EH (cell line): ENCODE results near the gene NCCRP1.
"Not testable (repeated sequence)": the region's sequence is repeated elsewhere in the genome, so short reads cannot be mapped to it uniquely, and the experiment has no call there.

Experiments
- DNase-seq: peaks from one replicate; pipeline ENCODE4 v3.0.0-alpha.2; 2015; ENCODE audit warnings: low read depth

Gene NCCRP1

DNA sequence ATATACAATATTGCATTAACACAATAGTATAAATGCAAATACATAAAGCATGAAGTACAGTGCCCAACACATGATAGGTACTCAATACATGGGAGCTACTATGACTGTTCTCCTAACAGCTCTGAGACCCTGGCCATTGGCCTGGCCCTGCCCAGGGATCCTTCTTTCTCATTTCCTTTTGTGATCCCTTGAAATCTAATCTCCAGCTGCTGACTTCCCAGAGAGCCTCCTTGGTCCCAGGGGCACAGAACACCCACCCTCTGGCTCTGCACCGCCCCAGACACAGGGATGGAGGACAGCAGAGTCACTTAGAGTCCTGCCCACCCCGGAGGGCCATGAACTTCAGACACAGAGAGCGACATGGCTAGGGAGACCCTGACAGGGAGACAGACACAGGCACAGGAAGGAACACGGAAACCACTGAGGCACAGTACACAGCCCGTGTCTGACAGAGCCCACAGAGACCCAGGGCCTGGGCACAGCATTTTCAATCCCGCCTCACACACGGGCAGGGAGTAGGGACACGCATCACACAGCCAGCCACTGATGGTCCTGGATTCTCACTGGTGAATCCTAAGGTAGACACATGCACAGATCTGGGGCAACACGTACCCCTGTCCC is 11.5 kb downstream of the NCCRP1 start:
- no peak for DNase-seq

DNA sequence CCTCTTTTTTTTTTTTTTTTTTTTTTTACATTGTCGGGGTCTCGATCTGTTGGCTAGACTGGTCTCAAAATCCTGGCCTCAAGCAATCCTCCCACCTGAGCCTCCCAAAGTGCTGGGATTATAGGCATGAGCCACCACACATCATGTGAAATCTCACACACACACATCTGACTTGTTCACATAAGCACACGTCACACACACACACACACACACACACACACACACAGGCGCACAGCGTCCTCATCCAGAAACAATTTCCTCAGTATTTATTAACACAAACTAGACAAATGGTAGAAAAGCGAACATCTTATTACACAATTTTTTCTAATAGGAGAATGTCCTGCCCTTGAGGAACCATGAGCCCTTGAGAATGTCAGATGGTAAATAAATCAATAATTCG is 12.4 kb downstream of the NCCRP1 start:
- DNase-seq, result no peak

DNA sequence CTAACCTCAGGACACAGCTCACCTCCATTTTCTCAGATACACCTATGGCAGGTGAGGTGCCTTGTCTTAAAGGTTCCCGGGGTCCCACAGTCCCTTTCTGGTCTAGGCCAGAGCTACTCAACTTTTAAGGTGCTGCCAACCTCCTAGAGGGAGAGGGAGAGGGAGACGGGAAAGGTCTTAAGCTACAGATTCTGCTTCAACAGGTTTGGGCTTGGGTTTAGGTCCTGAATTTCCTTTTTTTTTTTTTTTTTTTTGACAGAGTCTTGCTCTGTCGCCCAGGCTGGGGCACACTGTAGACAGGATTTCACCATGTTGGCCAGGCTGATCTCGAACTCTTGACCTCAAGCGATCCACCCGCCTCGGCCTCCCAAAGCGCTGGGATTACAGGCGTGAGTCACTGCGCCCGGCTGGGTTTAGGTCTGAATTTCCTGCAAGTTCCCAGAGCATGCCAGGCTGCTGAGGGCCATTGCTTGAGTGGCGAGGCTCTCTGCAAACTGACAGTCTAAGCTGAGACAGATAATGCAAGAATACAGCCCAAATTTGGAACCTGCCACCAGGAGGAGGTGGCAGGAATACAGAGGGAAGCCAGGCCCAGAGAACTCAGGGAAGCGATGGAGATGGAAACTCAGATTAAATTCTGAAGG is 15.1 kb downstream of the NCCRP1 start:
- peak; percentile 16 for DNase-seq

DNA sequence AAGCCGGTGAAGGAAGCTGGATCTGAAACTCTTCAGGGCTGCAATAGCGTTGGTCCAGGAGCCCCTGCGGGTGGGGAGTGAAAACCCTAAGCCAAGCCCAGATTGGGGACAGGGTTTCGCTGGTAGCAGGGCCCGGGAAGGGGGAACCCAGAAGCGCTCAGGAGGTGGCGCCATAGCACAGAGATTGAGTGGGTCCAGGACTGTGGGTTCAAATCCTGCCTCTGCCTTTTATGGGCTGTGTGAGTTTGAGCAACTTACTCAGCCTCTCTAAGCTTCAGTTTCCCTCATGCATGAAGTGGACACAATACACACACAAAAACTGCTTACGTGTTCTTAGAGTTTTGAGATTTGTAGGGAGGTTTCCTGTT is 15.6 kb downstream of the NCCRP1 start:
- no peak for DNase-seq

DNA sequence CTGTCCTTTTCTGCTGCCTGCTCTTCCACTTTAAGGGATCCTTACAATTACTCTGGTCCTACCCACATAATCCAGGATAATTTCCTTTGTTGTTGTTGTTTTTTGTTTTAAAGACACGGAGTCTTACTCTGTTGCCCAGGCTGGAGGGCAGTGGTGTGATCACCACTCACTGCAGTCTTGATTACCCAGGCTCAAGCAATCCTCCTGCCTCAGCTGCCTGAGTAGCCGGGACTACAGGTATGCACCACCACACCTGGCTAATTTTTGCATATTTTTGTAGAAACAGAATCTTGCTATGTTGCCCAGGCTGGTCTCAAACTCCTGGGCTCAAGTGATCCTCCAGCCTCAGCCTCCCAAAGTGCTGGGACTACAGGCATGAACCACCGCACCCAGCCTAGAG is 18.6 kb downstream of the NCCRP1 start:
- DNase-seq, result not testable (repeated sequence)

DNA sequence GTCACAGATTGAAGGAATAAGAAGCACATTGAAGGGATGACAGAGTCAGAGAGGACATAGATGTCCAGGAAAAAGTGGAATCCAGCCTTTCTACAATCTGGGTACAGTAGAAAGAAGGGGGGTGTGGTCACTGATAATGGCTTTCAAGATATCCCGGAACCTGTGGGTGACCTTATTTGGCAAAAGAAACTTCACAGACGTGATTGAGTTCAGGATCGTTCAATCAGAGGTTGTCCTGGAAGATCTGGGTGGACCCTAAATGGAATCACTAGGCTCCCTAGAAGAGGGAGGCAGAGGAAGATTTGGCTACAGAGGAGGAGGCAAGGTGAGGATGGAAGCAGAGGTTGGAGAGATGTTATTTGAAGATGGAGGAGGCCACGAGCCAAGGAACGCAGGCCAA is 20.3 kb downstream of the NCCRP1 start:
- DNase-seq, result no peak

DNA sequence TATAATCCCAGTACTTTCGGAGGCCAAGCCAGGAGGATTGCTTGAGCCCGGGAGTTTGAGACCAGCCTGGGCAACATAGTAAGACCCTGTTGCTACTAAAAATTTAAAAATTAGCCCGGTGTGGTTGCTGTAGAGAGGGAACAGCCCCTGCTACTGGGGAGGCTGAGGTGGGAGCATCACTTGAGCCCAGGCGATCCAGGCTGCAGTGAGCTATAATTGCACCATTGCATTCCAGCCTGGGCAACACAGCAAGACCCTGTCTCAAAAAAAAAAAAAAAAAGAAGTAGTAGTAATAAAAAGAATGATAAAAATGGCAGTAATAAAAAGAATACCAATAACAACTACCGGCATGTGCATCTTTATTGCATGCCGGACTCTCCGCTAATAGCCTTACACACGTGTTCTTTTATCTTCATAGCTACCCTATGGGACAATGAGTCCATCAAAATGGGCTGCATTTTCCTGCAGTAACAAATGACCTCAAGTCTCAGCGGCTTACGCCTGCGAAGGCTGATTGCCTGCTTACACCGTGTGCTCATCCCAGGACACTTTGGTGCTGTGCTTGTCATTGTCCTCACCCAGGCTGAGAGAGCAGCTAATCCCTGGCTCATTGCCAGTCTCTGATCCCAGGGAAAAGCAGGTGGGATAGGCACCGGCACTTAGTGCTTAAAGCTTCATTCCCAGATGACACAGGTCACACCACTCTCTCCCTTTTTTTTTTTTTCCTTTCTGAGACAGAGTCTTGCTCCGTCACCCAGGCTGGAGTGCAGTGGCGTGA is 21.7 kb downstream of the NCCRP1 start:
- DNase-seq, result no peak

DNA sequence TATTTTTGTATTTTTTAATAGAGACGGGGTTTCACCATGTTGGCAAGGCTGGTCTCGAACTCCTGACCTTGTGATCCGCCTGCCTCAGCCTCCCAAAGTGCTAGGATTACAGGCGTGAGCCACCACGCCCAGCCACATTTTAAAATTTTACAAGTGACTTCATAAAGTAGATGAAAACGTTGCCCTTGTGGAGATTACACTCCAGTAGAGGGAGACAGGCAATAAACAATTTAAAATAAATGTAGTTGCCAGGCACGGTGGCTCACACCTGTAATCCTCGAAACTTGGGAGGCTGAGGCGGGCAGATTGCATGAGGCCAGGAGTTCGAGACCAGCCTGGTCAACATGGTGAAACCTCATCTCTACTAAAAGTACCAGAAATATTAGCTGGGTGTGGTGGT is 22.3 kb downstream of the NCCRP1 start:
- DNase-seq, result not testable (repeated sequence)

DNA sequence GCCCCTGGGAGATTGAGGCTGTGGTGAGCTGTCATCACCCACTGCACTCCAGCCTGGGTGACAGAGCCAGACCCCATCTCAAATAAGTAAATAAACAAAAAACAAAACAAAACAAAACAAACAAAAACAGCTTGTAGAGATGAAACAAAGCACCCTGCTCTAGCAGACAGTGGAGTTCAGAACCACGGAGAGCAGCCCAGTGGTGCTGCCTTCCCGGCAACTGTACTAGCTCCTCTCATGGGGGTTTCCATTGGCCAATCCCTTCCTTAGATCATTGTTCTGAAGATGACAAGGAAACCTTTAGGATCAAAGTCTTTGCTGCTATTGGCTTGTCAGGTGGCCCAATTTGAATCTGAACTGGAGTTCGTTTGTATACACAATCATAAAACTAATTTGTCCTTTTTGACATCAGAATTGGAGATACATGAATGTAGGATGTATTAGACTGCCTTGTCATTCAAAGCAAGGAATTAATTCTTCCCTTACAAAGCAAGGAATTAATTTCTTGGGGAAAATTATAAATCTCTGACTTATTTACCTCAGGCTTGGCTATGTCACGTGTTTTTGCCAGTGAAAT is 27.0 kb downstream of the NCCRP1 start:
- DNase-seq, result peak; percentile 41

DNA sequence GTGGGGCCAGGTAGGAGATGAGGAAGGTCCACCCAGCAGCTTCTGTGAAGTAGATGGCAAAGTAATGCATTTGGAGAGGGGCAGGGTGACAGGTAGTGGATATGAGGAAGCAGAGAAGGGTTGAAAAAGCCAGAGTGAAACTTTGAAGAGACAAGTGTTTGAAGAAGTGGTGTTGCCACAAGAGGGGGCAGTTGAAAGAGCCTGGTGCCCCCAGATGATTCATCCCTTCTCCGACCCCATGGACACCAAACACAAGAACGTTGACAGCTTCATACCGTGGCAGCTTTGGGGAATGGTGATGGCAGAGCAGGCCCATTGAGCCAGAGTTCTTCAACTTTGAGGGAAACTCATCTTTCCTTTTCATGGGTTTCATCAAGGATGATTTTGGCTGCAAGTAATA is 28.1 kb downstream of the NCCRP1 start:
- DNase-seq, result no peak

DNA sequence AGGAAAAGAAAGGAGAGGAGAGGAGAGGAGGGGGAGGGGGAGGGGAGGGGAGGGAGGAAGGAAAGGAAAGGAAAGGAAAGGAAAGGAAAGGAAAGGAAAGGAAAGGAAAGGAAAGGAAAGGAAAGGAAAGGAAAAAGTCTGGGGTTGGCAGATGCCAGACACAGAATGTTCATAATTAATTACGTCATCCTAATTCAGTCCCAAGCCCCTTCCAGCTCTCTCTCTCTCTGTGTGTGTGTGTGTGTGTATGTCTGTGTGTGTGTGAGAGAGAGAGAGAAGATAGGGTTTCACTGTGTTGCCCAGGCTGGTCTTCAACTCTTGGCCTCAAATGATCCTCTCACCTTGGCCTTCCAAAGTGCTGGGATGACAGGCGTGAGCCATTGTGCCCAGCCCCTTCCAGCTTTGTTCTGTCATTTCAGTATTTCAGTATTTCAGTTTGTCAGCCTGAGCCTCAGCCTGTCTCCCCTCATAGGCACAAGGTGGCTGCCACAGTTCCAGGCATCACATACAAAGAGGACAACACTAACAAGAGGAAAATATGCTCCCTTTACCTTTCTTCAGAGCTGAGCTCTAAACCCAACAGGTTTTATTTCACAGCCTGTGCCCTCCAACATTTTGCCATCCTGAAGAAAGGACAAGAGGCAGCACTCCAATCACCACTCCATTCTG is 33.5 kb downstream of the NCCRP1 start:
- no peak for DNase-seq

DNA sequence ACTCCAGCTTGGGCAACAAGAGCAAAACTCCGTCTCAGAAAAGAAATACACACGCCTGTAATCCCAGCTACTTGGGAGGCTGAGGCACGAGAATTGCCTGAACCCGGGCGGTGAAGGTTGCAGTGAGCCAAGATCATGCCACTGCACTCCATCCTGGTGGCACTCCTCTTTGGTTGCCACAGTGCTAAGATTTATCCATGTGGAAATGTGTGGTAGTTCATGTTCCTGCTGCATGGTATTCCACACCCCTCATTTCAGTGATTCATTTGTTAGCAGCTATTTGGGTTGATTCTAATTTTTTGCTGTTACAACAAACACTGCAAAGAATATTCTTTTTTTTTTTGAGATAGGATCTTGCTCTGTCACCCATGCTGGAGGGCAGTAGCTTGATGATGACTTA is 35.9 kb downstream of the NCCRP1 start:
- no peak for DNase-seq

DNA sequence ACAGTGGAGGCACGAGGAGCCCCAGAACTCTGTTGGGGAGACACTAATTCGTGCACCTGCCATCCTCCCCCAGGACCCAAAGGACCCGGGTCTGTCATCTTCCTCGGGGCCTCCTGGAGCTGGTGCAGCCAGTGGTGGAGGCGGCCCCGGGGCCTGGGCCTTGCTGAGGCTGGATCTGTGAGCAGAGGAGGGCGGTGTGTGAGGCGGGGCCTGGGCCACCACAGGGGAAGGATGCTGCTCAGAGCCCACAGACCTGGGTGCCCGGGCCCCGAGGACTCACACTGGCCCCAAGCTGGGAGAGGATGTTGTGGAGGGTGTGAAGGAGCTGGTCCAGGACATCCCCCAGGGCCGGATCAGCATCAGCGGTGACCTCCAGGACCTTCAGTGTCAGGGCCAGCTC is 39.8 kb downstream of the NCCRP1 start:
- no peak for DNase-seq

DNA sequence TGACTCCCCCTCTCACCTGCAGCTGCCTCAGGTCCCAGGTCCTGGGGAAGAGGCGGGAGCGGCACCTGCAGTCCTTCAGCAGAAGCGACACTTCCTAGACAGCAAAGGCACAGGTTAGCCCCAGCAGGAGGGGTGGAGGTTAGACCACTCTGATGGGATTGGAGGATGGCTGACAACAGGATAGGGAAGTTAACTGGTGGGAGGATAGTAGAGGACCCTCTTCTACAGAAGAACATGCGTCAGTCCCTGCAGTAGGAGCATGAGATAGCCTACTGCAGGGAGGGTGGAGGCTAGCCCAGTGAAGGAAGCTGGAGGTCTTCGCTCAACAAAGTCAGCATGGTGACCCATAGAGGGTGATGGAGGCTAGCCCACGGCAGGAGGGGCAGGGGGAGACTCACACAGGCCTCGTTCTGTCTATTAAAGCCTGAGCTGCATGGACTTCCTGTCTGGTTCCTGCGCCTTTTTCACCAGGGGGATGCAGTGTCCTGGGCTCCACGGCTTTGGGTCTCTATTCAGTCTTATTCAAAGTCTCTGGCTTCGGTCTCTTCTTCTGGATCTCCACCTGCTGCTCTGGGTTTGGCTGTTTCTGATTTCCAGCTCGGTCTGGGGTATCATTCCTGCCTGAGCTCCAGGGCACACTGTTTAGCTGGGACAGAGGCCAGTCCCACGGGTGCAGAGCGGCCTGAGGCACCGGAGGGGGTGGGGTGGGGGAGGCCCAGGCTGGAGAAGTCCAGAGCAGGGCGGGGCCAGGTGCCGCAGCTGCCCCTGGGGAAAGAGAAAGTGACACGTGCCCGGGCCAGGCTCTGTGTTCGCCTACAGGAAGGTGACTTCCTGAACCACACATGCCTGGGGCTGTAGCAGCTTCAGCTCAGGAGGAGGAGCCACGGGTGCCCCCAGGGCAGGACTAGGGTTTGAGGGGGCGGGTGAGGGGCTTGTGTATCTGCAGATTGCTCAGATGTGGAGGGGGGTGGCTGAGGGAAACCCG is 40.7 kb downstream of the NCCRP1 start:
- DNase-seq, result no peak

DNA sequence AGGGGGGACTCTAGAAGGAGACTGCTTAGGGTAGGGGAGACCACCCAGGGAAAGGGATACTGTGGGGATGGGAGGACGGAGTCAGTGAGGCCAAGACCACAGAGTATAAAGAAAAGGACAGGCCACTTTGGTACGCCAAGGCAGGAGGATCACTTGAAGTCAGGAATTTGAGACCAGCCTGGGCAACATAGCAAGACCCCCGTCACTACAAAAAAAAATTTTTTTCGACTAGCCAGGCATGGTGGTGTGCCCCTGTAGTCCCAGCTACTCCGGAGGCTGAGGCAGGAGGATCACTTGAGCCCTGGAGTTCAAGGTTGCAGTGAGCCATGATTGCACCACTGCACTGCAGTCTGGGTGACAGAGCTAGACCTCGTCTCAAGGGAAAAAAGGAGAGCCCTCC is 41.4 kb downstream of the NCCRP1 start:
- no peak for DNase-seq

DNA sequence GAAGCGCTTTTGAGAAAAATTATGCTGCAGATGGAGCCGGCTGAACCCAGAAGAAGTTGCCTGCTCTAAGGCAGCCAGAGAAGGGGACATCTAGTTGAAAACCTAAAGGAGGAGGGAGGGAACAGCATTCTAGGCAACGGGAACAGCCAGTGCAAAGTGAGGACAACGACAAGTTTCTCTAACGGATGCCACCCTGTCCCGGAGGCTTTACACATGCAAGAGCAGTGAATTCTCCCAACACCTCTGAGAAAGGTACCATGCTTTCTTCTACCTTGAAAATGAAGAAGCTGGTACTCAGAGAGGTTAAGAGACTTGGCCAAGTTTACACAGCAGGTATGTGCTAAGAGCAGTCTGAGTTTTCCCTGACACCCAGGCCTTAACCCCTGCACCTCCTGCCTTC is 42.2 kb downstream of the NCCRP1 start:
- DNase-seq, result no peak

DNA sequence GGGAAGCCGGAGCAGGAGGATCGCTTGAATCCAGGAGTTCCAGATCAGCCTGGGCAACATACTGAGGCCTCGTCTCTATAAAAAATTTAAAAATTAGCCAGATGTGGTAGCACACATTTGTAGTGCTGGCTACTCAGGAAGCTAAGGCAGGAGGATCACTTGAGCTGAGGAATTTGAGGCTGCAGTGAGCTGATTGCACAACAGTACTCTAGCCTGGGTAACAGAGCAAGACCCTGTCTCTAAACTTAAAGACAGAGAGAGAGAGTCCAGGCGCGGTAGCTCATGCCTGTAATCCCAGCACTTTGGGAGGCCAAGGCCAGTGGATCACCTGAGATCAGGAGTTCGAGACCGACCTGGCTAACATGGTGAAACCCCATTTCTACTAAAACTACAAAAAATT is 43.7 kb downstream of the NCCRP1 start:
- no peak for DNase-seq

DNA sequence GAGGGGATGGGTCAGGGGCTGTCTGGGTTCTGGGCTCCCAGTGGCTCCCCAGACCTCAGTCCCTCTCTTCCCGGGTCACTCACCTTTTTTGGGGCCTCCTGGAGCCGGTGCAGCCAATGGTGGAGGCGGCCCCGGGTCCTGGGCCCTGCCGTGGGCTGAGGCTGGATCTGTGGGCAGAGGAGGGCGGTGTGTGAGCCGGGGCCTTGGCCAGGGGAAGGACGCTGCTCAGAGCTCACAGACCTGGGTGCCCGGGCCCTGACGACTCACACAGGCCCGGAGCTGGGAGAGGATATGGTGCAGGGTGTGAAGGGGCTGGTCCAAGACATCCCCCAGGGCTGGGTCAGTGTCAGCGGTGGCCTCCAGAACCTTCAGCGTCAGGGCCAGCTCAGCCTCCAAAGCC is 47.0 kb downstream of the NCCRP1 start:
- not testable (repeated sequence) for DNase-seq

DNA sequence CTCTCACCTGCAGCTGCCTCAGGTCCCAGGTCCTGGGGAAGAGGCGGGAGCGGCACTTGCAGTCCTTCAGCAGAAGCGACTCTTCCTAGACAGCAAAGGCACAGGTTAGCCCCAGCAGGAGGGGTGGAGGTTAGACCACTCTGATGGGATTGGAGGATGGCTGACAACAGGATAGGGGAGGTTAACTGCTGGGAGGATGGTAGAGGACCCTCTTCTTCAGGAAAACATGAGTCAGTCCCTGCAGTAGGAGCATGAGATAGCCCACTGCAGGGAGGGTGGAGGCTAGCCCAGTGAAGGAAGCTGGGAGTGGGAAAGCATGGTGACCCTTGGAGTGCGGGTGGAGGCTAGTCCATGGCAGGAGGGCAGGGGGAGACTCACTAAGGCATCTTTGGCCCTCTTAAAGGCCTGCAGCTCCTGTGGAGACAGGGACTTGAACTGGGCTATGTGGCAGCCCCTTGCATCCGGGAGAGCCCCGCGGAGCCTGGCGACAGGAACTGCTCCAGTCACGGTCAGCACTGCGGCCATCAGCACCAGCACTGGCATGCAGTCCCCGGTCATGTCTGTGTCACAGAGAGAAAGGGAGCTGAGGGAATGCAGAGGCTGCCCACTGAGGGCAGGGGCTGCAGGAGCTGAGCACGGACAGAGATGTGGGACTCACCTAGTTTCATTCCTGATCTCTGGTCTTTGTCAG is 47.8 kb downstream of the NCCRP1 start, which contains the start of gene IFNL3:
Gene IFNL3 (minus strand): TSS at position 597 of the 691 bp plus-strand sequence. CDS start 39 bp downstream, at position 558.
- DNase-seq, result not testable (repeated sequence)

DNA sequence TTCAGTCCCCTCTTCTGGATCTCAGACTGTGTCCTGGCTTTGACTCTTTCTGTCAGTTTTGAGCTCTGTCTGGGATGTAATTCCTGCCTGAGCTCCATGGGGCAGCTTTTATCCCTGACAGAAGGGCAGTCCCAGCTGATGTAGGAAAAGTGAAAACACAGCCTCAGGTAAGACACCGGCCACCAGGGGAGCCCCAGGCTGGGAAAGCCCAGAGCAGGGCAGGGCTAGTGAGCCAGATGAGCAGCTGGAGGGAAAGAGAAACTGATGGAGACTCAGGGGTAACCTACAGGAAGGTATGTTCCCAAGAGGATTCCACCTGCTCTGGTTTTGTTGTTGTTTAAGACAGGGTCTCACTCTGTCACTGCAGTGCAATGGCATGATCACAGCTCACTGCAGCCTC is 48.4 kb downstream of the NCCRP1 start:
- DNase-seq, result not testable (repeated sequence)
